ENCODE measurements around the gene TMEM107.
A peak's percentile ranks its signal among the peaks of the same experiment; 100 is the strongest.

Gene TMEM107

GRCh38 chr17:8161289-8162232 lies 14.6 kb downstream of the TMEM107 start:
- no peak for DNase-seq

GRCh38 chr17:8160741-8161221 lies 15.4 kb downstream of the TMEM107 start:
- no peak for DNase-seq

GRCh38 chr17:8160224-8160577 lies 16.0 kb downstream of the TMEM107 start:
- DNase-seq = no peak

GRCh38 chr17:8159459-8160223 lies 16.5 kb downstream of the TMEM107 start:
- DNase-seq = no peak

GRCh38 chr17:8159032-8159400 lies 17.2 kb downstream of the TMEM107 start:
- DNase-seq = no peak

GRCh38 chr17:8158267-8159031 lies 17.7 kb downstream of the TMEM107 start:
- peak; percentile 82 for DNase-seq

GRCh38 chr17:8156246-8156992 lies 19.8 kb downstream of the TMEM107 start:
- DNase-seq = peak; percentile 100

GRCh38 chr17:8155996-8156245 lies 20.3 kb downstream of the TMEM107 start:
- DNase-seq = no peak

- DNase-seq = peak; percentile 37
Measured at GRCh38 chr17:8155231-8155995, 20.8 kb downstream of the TMEM107 start.

- no peak for DNase-seq
Measured at GRCh38 chr17:8154608-8155155, 21.5 kb downstream of the TMEM107 start.

GRCh38 chr17:8153957-8154607 lies 22.1 kb downstream of the TMEM107 start:
- peak; percentile 95 for DNase-seq

- peak; percentile 37 for DNase-seq
Measured at GRCh38 chr17:8153525-8153956, 22.6 kb downstream of the TMEM107 start.

- DNase-seq = no peak
Measured at GRCh38 chr17:8153031-8153451, 23.1 kb downstream of the TMEM107 start.

GRCh38 chr17:8152112-8152775 lies 23.9 kb downstream of the TMEM107 start, which contains the start of gene PER1:
TSS of gene PER1 (minus strand) at chr17:8152404. CDS start at chr17:8150706, 1,698 bp downstream.
- peak; percentile 85 for DNase-seq

GRCh38 chr17:8151641-8152111 lies 24.5 kb downstream of the TMEM107 start:
- no peak for DNase-seq

GRCh38 chr17:8151120-8151640 lies 25.0 kb downstream of the TMEM107 start:
- DNase-seq = peak; percentile 93

GRCh38 chr17:8150194-8151119 lies 25.7 kb downstream of the TMEM107 start:
- DNase-seq = no peak

- no peak for DNase-seq
Measured at GRCh38 chr17:8149419-8150193, 26.6 kb downstream of the TMEM107 start.

Data from central memory CD4-positive, alpha-beta T cell (primary cell).